HG03432 (cell line): ENCODE results near the gene LRRC30.

Experiments used
- ATAC-seq: cut with Tn5 transposase; IDR thresholded peaks from one replicate; pipeline ENCODE4 v1.9.1; 2021; ENCODE audit warnings: mild to moderate bottlenecking, moderate library complexity; ENCODE audit not compliant: unreplicated experiment

The LRRC30 gene

DNA sequence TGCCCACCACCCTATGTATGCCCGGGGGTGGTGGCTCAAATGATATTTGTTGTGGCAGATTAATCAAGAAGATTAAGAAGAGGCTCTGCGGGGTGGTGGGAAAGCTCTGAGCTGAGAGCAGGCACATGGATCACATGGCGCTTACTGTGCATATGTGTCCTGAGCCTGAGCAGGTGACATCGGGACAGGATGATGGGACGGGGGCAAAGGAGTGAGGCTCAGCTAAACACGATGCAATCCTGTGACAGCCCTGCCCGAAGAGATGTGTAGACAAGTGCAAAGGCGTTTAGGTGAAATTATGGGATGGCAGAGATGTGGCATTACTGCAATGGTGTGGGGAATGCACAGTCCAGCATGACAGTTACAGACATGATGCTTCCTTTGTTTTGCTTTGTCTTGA lies 6.0 kb downstream of the LRRC30 start:
- no peak for ATAC-seq

DNA sequence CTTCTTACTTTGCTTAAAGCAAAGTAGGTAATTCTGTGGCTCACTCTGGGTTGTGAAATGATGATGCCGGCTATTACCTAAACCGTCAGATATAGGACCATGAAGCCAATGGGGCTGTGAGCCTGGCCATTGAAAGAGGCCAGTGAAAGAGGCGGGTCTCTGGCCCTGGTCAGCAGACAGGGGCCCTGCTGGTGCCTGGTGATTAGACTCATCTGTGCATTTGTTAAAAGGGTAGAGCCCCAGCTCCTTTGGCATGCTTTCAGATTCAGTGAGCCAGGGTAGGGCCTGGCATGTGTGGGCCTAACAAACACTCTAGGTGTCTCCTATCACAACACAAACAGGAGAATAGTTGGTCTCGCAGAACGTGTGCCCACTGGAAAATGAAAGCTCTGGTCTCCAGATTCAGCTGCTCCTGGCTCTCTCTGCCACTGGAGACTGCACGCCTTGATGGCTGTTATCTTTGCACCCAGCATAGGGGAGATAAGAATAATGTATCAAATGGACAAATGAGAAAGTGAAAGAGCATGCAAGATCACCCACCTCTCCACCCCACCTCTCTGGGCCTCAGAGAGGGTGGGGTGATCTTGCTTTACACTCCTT lies 6.9 kb downstream of the LRRC30 start:
- no peak for ATAC-seq

- no peak for ATAC-seq
These were observed 12.0 kb downstream of the LRRC30 start for GRCh38 chr18:7242926-7243325.

DNA sequence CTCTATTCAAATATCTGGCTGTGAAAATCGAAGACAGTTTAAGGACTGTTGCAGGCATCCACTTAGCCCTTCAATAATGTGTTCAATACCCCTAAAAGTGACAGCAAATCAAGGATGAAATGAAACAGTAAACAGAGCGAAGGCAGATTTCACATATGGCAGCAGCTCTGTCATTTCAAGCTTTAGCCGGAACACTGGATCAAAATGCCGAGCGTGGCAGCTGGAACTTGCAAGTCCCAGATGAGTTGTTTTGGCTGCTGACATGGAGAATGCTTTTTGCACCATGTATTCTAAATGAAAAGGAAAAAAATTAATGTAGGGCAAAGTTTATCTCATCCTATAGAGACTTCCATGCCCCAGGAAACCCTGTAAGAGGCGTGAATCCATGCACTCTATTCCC lies 18.0 kb downstream of the LRRC30 start:
- ATAC-seq = no peak

DNA sequence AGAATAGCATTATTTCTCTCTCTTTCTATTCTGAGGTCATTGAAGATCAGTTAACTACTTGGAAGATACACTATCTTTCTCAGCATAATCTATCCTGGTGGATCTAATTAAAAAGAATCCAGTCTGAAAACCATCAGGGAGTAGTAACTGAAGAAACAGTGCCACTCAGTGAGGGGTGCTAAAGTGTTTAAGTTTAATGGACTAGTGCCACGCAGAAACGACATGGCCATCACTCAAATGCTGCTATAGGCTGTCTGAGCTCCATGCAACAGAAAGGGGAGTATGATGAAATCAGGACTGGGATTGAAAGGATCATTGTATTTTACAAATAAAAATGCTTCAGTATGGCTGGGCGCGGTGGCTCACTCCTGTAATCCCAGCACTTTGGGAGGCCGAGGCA lies 23.3 kb downstream of the LRRC30 start:
- no peak for ATAC-seq

DNA sequence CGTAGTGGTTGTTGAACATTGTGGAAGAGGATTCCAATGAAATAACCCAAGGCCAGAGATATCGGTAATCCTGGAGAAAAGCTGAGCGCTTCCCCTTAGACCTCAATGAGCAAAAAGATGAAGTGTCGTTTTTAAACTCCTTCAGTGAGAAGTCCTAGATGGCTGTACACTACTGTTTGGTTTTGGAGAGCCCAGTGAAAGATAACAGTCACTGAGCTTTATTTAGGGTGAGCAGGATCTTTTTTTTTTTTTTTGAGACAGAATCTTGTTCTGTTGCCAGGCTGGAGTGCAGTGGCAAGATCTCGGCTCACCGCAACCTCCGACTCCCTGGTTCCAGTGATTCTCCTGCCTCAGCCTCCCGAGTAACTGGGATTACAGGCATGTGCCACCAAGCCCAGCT lies 24.2 kb downstream of the LRRC30 start:
- ATAC-seq = no peak

GRCh38 chr18:7255643-7256042 lies 24.8 kb downstream of the LRRC30 start:
- no peak for ATAC-seq

- no peak for ATAC-seq
These were observed 25.9 kb downstream of the LRRC30 start for GRCh38 chr18:7256618-7257425.

GRCh38 chr18:7257426-7257740 lies 26.5 kb downstream of the LRRC30 start:
- no peak for ATAC-seq

- no peak for ATAC-seq
These were observed 28.6 kb downstream of the LRRC30 start for GRCh38 chr18:7259475-7259874.

DNA sequence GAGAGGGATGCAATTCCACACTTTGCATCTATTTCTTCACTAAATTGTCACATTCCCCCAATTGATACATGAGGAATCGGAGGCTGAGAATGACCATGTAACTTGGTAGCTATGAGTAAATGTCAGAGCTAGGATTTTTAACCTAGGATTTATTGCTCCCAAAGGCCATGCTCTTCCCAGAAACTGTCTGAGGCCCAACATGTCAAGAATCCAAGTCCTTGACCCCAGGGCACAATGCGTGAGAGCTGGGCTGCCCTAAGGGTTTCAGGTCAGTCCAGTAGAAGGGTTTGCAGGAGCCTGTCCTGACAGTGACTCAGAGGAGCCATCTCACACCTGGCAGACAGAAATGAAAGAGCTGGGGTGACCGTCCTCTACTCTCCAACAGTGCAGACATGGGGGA lies 30.3 kb downstream of the LRRC30 start:
- ATAC-seq = no peak

- no peak for ATAC-seq
These were observed 37.1 kb downstream of the LRRC30 start for GRCh38 chr18:7267973-7268372.

DNA sequence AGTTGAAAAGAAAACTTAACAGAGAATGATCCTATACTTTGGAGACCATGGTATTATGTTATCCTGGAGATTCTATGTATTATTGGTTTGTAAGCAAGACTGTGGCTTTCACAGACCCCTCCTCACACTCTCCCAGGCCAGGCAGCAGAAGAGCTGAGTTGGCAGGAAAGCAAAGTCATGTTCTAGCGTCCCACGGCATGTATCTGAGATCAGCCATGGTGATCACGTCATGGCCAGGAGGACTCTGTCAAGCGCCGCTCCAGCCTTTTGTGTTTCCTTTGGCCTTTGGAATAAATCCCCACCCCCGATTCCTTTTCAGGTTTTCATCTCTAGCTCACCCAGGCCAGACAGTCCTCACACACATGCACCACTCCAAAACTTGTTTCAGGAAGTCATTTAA lies 39.1 kb downstream of the LRRC30 start:
- ATAC-seq = no peak

DNA sequence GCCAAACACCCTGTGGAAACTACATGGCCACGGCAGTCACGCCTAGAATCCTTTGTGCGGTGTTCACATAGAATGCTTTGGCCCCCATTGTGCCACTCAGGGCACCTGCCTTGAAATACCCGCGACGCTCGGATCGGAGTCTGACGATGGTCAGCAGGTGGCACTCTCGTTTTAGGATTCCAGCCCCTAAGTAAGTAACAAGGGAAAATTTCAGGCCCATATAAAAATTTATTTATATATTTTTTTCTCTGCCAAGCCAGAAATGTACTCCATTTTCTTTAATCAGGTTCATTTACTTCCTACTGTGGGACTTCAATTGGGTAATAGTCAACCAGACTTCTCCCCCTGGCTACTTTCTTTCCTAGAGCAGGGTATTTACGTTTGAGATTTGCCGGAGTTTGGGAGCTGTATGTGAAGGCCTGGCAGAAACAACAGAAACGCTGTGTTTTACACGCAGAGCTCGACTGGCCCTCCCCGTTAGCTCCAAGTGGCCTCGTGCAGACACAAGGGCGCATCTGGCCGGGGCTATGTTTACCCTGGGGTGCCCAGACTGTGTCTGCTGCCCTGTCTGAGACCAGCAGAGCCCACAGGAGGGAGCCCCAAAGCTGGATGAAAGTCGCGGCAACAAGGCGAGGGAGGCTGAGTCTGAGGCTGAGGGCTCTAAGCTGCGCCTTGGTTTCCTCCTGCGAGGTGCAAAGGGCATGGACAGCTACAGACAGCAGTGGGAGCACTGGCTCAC lies 41.6 kb downstream of the LRRC30 start:
- no peak for ATAC-seq

- ATAC-seq = no peak
These were observed 42.5 kb downstream of the LRRC30 start for GRCh38 chr18:7273301-7273921.

DNA sequence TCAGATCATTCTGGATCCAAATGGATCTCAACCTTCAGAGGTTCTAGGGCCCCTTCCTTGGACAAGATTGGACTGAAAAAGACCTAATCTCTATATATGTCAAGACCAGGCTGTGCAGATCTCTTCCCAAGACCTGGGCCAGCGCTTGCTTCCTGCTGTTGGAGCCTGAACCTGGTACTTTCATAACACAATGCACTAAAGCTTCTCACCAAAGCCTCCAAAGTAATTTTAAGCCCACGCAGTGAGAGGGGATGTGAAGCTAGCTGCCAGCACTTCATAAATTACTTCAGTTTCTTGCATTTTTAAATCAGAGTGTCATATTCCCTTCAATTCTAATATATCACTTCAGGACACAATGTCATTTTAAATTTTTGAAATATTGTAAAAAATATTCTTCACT lies 50.7 kb downstream of the LRRC30 start:
- no peak for ATAC-seq
